Trophoblast cell (in vitro differentiated cells and primary cell): Measurements from ENCODE around the gene BAMBI.

Experiments
- DNase-seq, 2 donors: peaks; one replicate each; pipeline ENCODE4 v3.0.0-alpha.2; 2016
- H2AFZ ChIP-seq: 2 replicates; pipeline ENCODE4 v1.6.1; 2013; ENCODE audit warnings: low read length, moderate library complexity, mild to moderate bottlenecking; ENCODE audit not compliant: insufficient read depth, poor library complexity
- H2AK5ac ChIP-seq: 2 replicates; pipeline ENCODE4 v1.6.1; 2013; ENCODE audit warnings: mild to moderate bottlenecking, low read length
- H2BK120ac ChIP-seq: 2 replicates; pipeline ENCODE4 v1.6.1; 2013; ENCODE audit warnings: low read length, mild to moderate bottlenecking, moderate library complexity; ENCODE audit not compliant: insufficient read depth, poor library complexity
- H2BK12ac ChIP-seq: 2 replicates; pipeline ENCODE4 v1.6.1; 2013; ENCODE audit warnings: mild to moderate bottlenecking, low read length, moderate library complexity
- H2BK5ac ChIP-seq: 2 replicates; pipeline ENCODE4 v1.6.1; 2013; ENCODE audit warnings: low read length, low read depth, moderate library complexity, mild to moderate bottlenecking; ENCODE audit not compliant: poor library complexity
- H3K14ac ChIP-seq: 2 replicates; pipeline ENCODE4 v1.6.1; 2013; ENCODE audit warnings: mild to moderate bottlenecking, low read length
- H3K18ac ChIP-seq: 2 replicates; pipeline ENCODE4 v1.6.1; 2013; ENCODE audit warnings: mild to moderate bottlenecking, low read length
- H3K23ac ChIP-seq: 2 replicates; pipeline ENCODE4 v1.6.1; 2013; ENCODE audit warnings: low read length
- H3K27ac ChIP-seq: 2 replicates; pipeline ENCODE4 v1.5.1; 2013; ENCODE audit warnings: low read depth, mild to moderate bottlenecking, inconsistent platforms, low read length, moderate library complexity
- H3K27me3 ChIP-seq: 2 replicates; pipeline ENCODE4 v1.6.1; 2013; ENCODE audit warnings: inconsistent platforms, mild to moderate bottlenecking, low read length, moderate library complexity; ENCODE audit not compliant: insufficient read depth
- H3K36me3 ChIP-seq, 2 experiments: 1 replicate in 1 of 2; 2 replicates in 1 of 2; pipeline ENCODE4 v1.6.1; 2013; ENCODE audit warnings: low read length in 2 of 2, mild to moderate bottlenecking in 2 of 2, moderate library complexity in 1 of 2; ENCODE audit not compliant: insufficient read depth in 2 of 2, control insufficient read depth in 1 of 2
- H3K4ac ChIP-seq: 2 replicates; pipeline ENCODE4 v1.6.1; 2013; ENCODE audit warnings: low read depth, mild to moderate bottlenecking, low read length, moderate library complexity
- H3K4me1 ChIP-seq, 2 experiments: 1 replicate in 1 of 2; 2 replicates in 1 of 2; pipeline ENCODE4 v1.6.1; 2013; ENCODE audit warnings: low read length in 2 of 2, mild to moderate bottlenecking in 2 of 2, moderate library complexity in 1 of 2; ENCODE audit not compliant: insufficient read depth in 2 of 2, control insufficient read depth in 1 of 2
- H3K4me2 ChIP-seq: 2 replicates; pipeline ENCODE4 v1.6.1; 2013; ENCODE audit warnings: inconsistent platforms, mild to moderate bottlenecking, low read length, moderate library complexity
- H3K4me3 ChIP-seq: 2 replicates; pipeline ENCODE4 v1.5.1; 2013; ENCODE audit warnings: mild to moderate bottlenecking, low read depth, low read length, inconsistent platforms
- H3K79me1 ChIP-seq: one replicate; pipeline ENCODE4 v1.6.1; 2013; ENCODE audit warnings: low read length
- H3K79me2 ChIP-seq: 2 replicates; pipeline ENCODE4 v1.6.1; 2013; ENCODE audit warnings: low read length, mild to moderate bottlenecking; ENCODE audit not compliant: control insufficient read depth, insufficient read depth, poor library complexity
- H3K9ac ChIP-seq: 2 replicates; pipeline ENCODE4 v1.6.1; 2013; ENCODE audit warnings: mild to moderate bottlenecking, low read length
- H3K9me3 ChIP-seq: 2 replicates; pipeline ENCODE4 v1.6.1; 2013; ENCODE audit warnings: low read depth, mild to moderate bottlenecking, control low read depth, inconsistent platforms, low read length; ENCODE audit not compliant: insufficient read depth
- H4K12ac ChIP-seq: 2 replicates; pipeline ENCODE4 v1.6.1; 2013; ENCODE audit warnings: low read depth, mild to moderate bottlenecking, low read length, moderate library complexity
- H4K8ac ChIP-seq: 2 replicates; pipeline ENCODE4 v1.6.1; 2013; ENCODE audit warnings: low read depth, mild to moderate bottlenecking, low read length, moderate library complexity
- H4K91ac ChIP-seq: one replicate; pipeline ENCODE4 v1.6.1; 2013; ENCODE audit warnings: low read depth, mild to moderate bottlenecking, low read length, moderate library complexity
- WGBS: extraction: QIAGEN DNeasy Blood & Tissue Kit; methylation state at CpG from one replicate; pipeline ENCODE4 v1.1.7; 2013; ENCODE audit warnings: missing lambda C conversion rate; ENCODE audit not compliant: insufficient read length, insufficient coverage; ENCODE audit errors: extremely low coverage; 5-methylcytosine and 5-hydroxymethylcytosine counted together

The BAMBI gene

DNA sequence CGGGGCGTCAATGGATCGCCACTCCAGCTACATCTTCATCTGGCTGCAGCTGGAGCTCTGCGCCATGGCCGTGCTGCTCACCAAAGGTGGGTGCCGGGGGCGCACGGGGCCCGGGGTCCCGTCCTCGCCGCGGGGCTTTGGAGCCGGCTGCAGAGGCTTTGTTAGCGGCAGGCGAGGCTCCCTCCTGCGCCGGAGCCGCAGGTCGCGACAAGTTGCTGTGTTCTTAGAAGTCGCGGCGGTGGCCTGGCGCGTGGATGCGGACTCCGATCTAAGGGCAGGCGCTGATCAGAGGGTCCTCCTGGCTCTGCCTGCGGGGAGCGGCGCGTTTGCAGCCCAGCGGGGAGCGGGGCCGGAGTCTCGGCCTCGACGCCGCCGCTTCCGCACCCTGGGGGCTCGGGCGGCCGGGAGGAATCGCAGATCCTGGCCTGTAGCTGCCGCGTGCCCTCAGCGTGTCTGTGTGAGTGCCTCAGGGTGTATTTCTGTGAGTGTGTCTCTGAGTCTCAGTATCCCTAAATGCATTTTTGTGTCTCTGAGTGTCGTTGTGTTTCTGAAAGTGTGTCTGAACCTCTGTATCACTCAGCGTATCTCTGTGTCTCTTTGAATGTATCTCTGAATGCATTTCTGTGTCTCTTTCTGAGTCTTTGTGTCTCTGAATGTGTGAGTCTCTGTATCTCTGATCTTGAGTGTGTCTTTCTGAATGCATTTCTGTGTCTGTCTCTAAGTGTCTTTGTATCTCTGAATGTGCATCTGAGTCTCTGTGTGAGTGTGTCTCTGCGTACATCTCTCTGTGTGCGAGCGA, 766 bp downstream of the BAMBI start:
- peak overlapping the region; percentile 81 for H3K14ac ChIP-seq
- H3K9ac ChIP-seq, result peak overlapping the region; percentile 96
- no peak overlapping the region for H2AFZ ChIP-seq
- peak overlapping the region; percentile 12 for H2BK120ac ChIP-seq
- H3K18ac ChIP-seq, result peak overlapping the region; percentile 72
- DNase-seq, result peak; percentile 44 to 65
- peak overlapping the region; percentile 63 for H4K91ac ChIP-seq
- peak overlapping the region; percentile 63 for H4K12ac ChIP-seq
- H3K27me3 ChIP-seq, result peaks cover 3% of the 10 kb centered on the region
- H2BK12ac ChIP-seq, result no peak overlapping the region
- peak overlapping the region; percentile 62 for H2BK5ac ChIP-seq
- peaks cover 30% of the 10 kb centered on the region for H3K79me1 ChIP-seq
- H3K4me1 ChIP-seq, result peaks cover 0 to 3% of the 10 kb centered on the region in 2 experiments
- H3K79me2 ChIP-seq, result peaks cover 35% of the 10 kb centered on the region
- H3K36me3 ChIP-seq, result peaks cover 23 to 32% of the 10 kb centered on the region in 2 experiments
- no CpG with 5 or more reads among the region's 54 CpGs for WGBS
- H3K4me3 ChIP-seq, result peak overlapping the region; percentile 92
- H3K4ac ChIP-seq, result peak overlapping the region; percentile 89
- peak overlapping the region; percentile 89 for H3K27ac ChIP-seq
- H3K4me2 ChIP-seq, result peak overlapping the region; percentile 47
- peak overlapping the region; percentile 77 for H4K8ac ChIP-seq
- peaks cover 1% of the 10 kb centered on the region for H3K9me3 ChIP-seq
- H2AK5ac ChIP-seq, result no peak overlapping the region
- no peak overlapping the region for H3K23ac ChIP-seq

DNA sequence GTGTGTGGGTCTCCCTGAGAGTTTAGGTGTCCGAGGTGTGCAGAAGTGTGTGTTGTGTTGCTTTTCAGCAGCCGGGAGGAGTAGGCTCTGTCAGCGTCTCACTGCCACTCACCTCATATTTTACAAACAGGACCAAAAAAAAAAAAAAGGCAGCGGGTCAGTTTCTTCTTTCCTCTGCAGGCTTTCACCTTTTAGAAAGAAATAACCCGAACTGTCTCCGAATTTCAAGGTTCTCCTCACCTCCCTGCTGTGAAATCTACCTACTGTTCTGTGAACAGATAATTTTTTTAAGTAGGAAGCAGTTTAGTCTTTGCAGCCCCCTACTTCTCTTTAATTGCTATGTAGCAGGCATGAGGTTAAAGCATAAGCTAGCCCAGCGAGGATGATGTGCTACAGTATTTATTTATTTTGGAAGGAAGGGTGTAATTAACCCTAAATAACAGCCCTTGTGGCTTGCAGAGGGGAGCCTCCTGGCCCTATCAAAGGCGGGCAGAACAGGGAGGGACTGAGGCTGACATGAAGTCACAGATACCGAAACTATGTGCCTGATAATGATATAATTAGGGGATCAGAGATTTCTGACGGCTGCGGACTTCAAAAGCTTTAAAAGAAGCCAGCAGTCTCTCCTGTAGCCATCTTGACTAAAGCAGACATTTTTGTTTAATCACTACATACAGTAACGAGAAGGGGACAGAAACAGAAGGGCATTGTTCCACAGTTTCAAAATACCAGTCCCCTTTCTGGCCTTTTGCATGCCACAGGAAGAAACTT, 1.6 kb downstream of the BAMBI start:
- peak in 1 of 2 donors; percentile 29 for DNase-seq
- Histone ChIP-seq H2BK12ac (no peak overlapping the region), H3K36me3 (peaks cover 26 to 34% of the 10 kb centered on the region in 2 experiments), H3K9ac (peak overlapping the region; percentile 96), H4K91ac (no peak overlapping the region), H2AK5ac (no peak overlapping the region), H3K14ac (peak overlapping the region; percentile 81), H3K79me1 (peaks cover 30% of the 10 kb centered on the region), H3K23ac (no peak overlapping the region), H3K9me3 (peaks cover 1% of the 10 kb centered on the region), H2AFZ (no peak overlapping the region), H3K27ac (peak overlapping the region; percentile 89), H4K12ac (no peak overlapping the region), H3K79me2 (peaks cover 35% of the 10 kb centered on the region), H3K18ac (peak overlapping the region; percentile 72), H3K4me2 (peak overlapping the region; percentile 47), H2BK120ac (peak overlapping the region; percentile 12), H3K27me3 (peaks cover 3% of the 10 kb centered on the region), H3K4ac (peak overlapping the region; percentile 89), H2BK5ac (peak overlapping the region; percentile 62), H3K4me1 (peaks cover 0 to 3% of the 10 kb centered on the region in 2 experiments), H4K8ac (peak overlapping the region; percentile 77), H3K4me3 (peak overlapping the region; percentile 94)
- no CpG with 5 or more reads among the region's 12 CpGs for WGBS

DNA sequence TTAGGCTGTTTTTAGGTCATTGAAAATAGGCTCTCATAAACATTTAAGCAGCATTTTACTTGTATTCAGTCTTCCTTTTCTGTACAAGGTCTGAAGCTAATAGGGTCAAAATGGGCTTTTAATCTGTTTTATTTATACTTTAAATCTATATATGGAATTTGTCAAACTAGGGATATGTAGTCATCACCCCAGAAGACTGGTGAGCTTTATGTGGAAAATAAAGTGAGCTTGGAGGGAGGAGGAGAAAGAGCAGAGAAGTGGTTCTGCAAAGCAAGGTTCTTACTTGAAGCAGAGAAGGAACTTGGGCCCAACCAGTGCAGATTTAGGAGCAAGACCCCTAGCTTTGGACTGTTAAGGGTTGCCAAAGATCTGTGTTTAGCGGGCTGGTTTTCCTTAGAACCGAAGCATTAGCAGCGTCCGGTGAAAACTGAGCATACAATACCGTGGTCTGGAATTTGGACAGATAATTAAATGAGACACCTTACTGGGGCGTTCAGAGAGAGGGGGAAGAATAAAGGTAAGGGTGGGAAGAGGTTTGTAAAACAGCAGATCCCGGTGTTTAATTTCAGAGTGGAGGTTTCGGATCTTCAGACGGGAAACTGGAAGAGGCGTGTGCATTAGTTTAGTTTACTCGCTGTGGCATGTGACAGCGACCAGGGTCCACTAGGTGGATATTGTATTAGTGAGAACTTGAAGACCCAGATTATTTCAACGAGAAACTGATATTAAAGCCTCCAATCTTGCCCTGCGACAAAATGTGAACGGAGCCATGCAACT, 2.4 kb downstream of the BAMBI start:
- peak overlapping the region; percentile 77 for H3K27ac ChIP-seq
- H3K4me1 ChIP-seq, result peaks cover 0 to 3% of the 10 kb centered on the region in 2 experiments
- peaks cover 35% of the 10 kb centered on the region for H3K79me2 ChIP-seq
- H3K79me1 ChIP-seq, result peaks cover 30% of the 10 kb centered on the region
- no CpG with 5 or more reads among the region's 15 CpGs for WGBS
- H4K8ac ChIP-seq, result no peak overlapping the region
- H3K23ac ChIP-seq, result no peak overlapping the region
- peak overlapping the region; percentile 73 for H3K4me3 ChIP-seq
- peak overlapping the region; percentile 81 for H3K9ac ChIP-seq
- H3K14ac ChIP-seq, result no peak overlapping the region
- H3K36me3 ChIP-seq, result peaks cover 26 to 34% of the 10 kb centered on the region in 2 experiments
- H3K4ac ChIP-seq, result peak overlapping the region; percentile 99
- peak overlapping the region; percentile 67 for H3K4me2 ChIP-seq
- no peak overlapping the region for H2AK5ac ChIP-seq
- DNase-seq, result peak in 1 of 2 donors; percentile 50
- H2BK120ac ChIP-seq, result peak overlapping the region; percentile 46
- H2AFZ ChIP-seq, result no peak overlapping the region
- H4K12ac ChIP-seq, result no peak overlapping the region
- peak overlapping the region; percentile 21 for H2BK5ac ChIP-seq
- H2BK12ac ChIP-seq, result no peak overlapping the region
- H3K27me3 ChIP-seq, result peaks cover 3% of the 10 kb centered on the region
- H4K91ac ChIP-seq, result no peak overlapping the region
- H3K18ac ChIP-seq, result no peak overlapping the region
- H3K9me3 ChIP-seq, result peaks cover 1% of the 10 kb centered on the region

DNA sequence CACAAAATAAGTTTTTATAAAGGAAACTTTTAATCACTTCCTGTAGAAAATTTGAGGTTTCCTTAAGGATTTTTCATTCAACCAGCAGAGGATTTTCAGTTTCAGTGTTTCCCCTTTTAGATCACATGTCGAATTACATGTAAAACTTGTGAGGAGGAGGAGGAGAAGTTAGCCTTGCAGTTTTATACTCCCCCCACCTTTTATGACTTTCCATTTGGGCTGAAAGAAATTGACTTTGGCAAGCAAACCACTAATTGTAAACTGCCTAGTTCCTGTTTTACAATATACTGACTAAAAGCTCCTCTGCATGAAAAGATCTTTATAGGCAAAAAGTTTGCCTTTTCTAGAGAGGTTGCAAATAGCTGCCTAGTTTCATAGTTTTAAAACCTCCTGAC, 3.0 kb downstream of the BAMBI start:
- H3K79me1 ChIP-seq, result peaks cover 28% of the 10 kb centered on the region
- no peak overlapping the region for H2BK5ac ChIP-seq
- peaks cover 3% of the 10 kb centered on the region for H3K27me3 ChIP-seq
- H3K9me3 ChIP-seq, result peaks cover 1% of the 10 kb centered on the region
- no peak overlapping the region for H4K8ac ChIP-seq
- peaks cover 26 to 34% of the 10 kb centered on the region in 2 experiments for H3K36me3 ChIP-seq
- DNase-seq, result no peak
- H3K9ac ChIP-seq, result peak overlapping the region; percentile 19
- peaks cover 35% of the 10 kb centered on the region for H3K79me2 ChIP-seq
- peaks cover 0 to 3% of the 10 kb centered on the region in 2 experiments for H3K4me1 ChIP-seq
- no peak overlapping the region for H2AK5ac ChIP-seq
- peak overlapping the region; percentile 77 for H3K27ac ChIP-seq
- no CpG with 5 or more reads among the region's 1 CpG for WGBS
- H4K91ac ChIP-seq, result no peak overlapping the region
- no peak overlapping the region for H2BK12ac ChIP-seq
- no peak overlapping the region for H2AFZ ChIP-seq
- no peak overlapping the region for H2BK120ac ChIP-seq
- peak overlapping the region; percentile 67 for H3K4me2 ChIP-seq
- no peak overlapping the region for H3K4me3 ChIP-seq
- no peak overlapping the region for H3K23ac ChIP-seq
- H4K12ac ChIP-seq, result no peak overlapping the region
- no peak overlapping the region for H3K18ac ChIP-seq
- H3K14ac ChIP-seq, result no peak overlapping the region
- peak overlapping the region; percentile 72 for H3K4ac ChIP-seq
